Measurements from ENCODE around the gene SCGB1C2.

The SCGB1C2 gene

DNA sequence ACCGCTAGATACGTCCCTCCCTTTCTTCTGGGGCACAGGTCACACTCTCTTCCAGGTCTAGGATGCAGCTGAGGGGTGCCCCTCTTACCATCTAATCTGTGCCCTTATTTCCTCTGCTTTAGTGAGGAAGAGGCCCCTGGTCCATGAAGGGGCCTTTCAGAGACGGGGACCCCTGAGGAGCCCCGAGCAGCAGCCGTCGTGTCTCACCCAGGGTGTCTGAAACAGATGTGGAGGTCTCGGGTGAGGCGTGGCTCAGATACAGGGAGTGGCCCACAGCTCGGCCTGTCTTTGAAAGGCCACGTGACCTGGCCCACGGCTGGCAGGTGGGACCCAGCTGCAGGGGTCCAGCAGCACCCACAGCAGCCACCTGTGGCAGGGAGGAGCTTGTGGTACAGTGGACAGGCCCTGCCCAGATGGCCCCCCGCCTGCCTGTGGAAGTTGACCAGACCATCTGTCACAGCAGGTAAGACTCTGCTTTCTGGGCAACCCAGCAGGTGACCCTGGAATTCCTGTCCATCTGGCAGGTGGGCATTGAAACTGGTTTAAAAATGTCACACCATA lies 15.6 kb downstream of the SCGB1C2 start:
- DNase-seq (ENCODE audit: low read depth), result no peak
- TF ChIP-seq, protein P1, sequence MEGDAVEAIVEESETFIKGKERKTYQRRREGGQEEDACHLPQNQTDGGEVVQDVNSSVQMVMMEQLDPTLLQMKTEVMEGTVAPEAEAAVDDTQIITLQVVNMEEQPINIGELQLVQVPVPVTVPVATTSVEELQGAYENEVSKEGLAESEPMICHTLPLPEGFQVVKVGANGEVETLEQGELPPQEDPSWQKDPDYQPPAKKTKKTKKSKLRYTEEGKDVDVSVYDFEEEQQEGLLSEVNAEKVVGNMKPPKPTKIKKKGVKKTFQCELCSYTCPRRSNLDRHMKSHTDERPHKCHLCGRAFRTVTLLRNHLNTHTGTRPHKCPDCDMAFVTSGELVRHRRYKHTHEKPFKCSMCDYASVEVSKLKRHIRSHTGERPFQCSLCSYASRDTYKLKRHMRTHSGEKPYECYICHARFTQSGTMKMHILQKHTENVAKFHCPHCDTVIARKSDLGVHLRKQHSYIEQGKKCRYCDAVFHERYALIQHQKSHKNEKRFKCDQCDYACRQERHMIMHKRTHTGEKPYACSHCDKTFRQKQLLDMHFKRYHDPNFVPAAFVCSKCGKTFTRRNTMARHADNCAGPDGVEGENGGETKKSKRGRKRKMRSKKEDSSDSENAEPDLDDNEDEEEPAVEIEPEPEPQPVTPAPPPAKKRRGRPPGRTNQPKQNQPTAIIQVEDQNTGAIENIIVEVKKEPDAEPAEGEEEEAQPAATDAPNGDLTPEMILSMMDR (IDR thresholded peaks at IDR 0.05; ENCODE audit: low read depth, low read length, missing control alignments), result no peak
- H3K4me3 ChIP-seq (ENCODE audit: low read depth, low read length), result no peak overlapping the region

DNA sequence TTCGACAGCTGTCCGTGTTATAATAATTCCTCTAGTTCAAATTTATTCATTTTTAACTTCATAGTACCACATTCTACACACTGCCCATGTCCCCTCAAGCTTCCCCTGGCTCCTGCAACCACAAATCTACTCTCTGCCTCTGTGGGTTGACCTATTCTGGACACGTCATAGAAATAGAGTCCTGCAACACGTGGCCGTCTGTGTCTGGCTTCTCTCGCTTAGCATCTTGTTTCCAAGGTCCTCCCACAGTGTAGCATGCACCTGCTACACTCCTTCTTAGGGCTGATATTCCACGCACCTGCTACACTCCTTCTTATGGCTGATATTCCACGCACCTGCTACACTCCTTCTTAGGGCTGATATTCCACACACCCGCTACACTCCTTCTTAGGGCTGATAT lies 16.5 kb downstream of the SCGB1C2 start:
- TF ChIP-seq, protein P1 (IDR thresholded peaks at IDR 0.05; ENCODE audit: low read depth, low read length, missing control alignments), result no peak
- DNase-seq (ENCODE audit: low read depth), result no peak
- H3K4me3 ChIP-seq (ENCODE audit: low read depth, low read length), result no peak overlapping the region

DNA sequence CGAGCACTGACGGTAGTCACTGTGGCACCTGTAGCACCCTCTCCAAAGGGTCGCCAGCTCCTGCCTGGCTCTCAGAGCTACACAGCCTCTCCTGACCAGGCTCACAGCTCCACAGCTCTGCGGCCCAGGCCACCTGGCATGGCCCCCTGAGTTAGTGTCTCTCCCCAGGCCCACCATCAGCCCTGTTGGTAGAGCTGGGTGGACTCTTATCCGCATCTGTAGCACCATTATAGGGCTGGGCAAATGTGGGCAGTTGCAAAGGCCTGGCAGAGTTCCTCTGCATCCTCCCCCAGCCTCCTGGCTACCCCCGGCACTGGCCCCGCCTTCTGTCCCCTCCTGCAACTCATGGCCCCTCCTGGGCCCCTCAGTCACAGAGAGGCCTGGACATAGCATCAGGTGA lies 18.2 kb downstream of the SCGB1C2 start:
- no peak overlapping the region for H3K4me3 ChIP-seq (ENCODE audit: low read depth, low read length)
- TF ChIP-seq, protein P1 (IDR thresholded peaks at IDR 0.05; ENCODE audit: low read depth, low read length, missing control alignments), result no peak
- DNase-seq (ENCODE audit: low read depth), result no peak

DNA sequence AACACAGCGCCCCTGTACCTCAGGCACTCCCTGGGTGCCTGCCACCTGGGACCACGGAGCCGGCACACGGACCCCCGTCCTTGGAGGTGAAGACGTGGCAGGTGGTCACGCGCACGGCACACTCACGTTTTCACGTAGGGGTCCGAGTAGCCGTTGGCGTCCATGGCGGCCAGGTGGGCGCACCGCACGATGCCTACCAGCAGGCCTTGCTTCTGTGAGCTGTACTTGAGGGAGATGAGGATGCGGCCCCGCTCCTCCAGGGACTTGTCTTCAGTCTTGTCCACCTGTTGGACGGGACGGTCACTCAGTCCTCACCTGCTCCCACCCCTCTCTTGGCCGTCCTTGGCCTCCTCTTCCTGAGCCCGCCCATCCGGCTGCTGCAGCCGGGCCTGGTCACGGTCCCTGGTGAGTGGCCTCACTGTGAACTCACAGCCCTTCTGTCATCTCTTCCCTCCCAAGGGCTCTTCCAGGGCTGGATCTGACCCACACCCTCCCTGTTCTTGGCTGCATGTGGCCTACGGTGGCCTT lies 18.8 kb downstream of the SCGB1C2 start:
- TF ChIP-seq, protein P1 (IDR thresholded peaks at IDR 0.05; ENCODE audit: low read depth, low read length, missing control alignments), result no peak
- H3K4me3 ChIP-seq (ENCODE audit: low read depth, low read length), result no peak overlapping the region
- no peak for DNase-seq (ENCODE audit: low read depth)

DNA sequence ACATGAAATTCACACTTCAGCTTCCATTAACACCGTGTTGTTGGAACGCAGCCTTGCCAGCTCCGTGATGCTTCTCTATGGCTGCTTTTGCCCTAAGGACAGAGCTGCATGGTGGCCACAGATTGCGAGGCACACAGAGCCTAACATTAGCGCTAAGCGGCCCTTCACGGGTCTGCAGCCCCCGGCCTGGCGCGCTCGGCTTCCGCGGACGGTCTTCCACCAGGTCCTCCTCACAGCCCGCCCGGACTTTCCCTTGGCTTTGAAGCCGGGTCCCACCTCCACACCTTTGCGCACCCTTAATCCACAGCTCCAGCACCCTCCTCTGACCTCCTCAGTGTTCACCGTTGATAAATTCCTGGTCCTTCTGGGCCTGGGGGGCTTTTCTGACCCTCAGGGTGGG lies 19.6 kb downstream of the SCGB1C2 start:
- DNase-seq (ENCODE audit: low read depth), result no peak
- TF ChIP-seq, protein P1 (IDR thresholded peaks at IDR 0.05; ENCODE audit: low read depth, low read length, missing control alignments), result no peak
- no peak overlapping the region for H3K4me3 ChIP-seq (ENCODE audit: low read depth, low read length)

DNA sequence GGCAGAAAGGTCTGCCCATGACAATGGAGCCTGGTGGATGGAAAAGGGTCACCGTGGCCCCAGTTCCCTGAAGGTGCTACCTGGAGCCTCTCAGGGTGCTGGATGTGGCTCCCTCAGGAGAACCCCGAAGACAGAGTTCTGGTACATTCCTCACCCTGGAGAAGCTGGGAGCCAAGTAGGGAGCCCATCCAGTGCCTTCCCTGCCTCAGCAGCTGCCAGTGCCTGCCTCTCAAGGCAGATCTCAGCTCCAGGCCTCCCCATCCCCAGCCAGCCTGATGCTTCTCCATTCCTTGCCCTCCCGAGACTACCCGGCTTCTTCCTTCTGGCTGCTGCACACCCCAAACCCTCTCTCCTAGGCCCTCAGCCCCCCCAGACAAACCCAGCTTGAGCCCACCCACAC lies 20.5 kb downstream of the SCGB1C2 start:
- no peak overlapping the region for H3K4me3 ChIP-seq (ENCODE audit: low read depth, low read length)
- no peak for DNase-seq (ENCODE audit: low read depth)
- TF ChIP-seq, protein P1 (IDR thresholded peaks at IDR 0.05; ENCODE audit: low read depth, low read length, missing control alignments), result no peak

DNA sequence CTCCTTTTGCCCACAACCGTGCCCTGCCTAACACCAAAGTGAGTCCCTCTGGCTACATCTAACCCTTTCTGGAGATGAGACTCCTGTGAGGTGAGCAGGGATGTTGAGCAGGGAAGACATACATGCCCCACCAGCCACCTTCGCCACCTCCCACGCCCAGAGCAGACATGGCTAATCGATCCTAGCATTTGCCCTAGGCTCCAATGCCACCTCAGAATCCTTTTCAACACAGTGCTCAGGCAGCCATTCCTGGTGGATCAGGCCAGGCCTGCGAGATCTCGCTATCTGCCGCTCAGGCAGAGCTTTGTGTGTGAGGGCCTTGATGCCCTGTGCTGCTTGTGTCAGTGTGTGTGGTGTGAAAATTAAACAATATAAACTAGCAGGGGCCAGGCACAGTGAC lies 21.0 kb downstream of the SCGB1C2 start:
- DNase-seq (ENCODE audit: low read depth), result no peak
- no peak overlapping the region for H3K4me3 ChIP-seq (ENCODE audit: low read depth, low read length)
- TF ChIP-seq, protein P1 (IDR thresholded peaks at IDR 0.05; ENCODE audit: low read depth, low read length, missing control alignments), result no peak

Data from GM12864 (cell line).